Progenitor cell of endocrine pancreas (in vitro differentiated cells): Measurements from ENCODE around the gene GRID2. TPM values are rescaled to one million over a fixed set of nuclear protein-coding genes. Genes with fewer than 3 reads are reported as not detected.

Experiments used
- DNase-seq: peaks from one replicate; pipeline ENCODE4 v3.0.0; 2021; ENCODE audit warnings: low spot score; ENCODE audit not compliant: unreplicated experiment
- H3K27ac Mint-ChIP-seq: 2 replicates; pipeline ENCODE4 v1.8.0; 2021; ENCODE audit warnings: mild to moderate bottlenecking, moderate library complexity, mixed read lengths
- H3K27me3 Mint-ChIP-seq: 2 replicates; pipeline ENCODE4 v1.8.0; 2021; ENCODE audit warnings: mixed read lengths
- H3K36me3 Mint-ChIP-seq: 2 replicates; pipeline ENCODE4 v1.8.0; 2022; ENCODE audit warnings: mixed read lengths; ENCODE audit not compliant: insufficient read depth
- H3K4me1 Mint-ChIP-seq: 2 replicates; pipeline ENCODE4 v1.8.0; 2021; ENCODE audit warnings: low read depth, mixed read lengths
- H3K4me3 Mint-ChIP-seq: 2 replicates; pipeline ENCODE4 v1.8.0; 2021; ENCODE audit warnings: low read depth, mild to moderate bottlenecking, moderate library complexity, mixed read lengths
- H3K9me3 Mint-ChIP-seq: 2 replicates; pipeline ENCODE4 v1.8.0; 2021; ENCODE audit warnings: low read depth, mixed read lengths
- total RNA-seq: library from RNA; stranded (reverse); gene quantifications from 2 replicates; pipeline ENCODE4 v1.2.1, GENCODE V29; 2021
- TF ChIP-seq, protein P1 (sequence below): fragments of 200-600 bp; sonication (generic); IDR thresholded peaks from one replicate; pipeline ENCODE4 v1.5.0; 2021; ENCODE audit warnings: antibody characterized with exemption, mild to moderate bottlenecking; ENCODE audit not compliant: unreplicated experiment

Gene GRID2
- total RNA-seq, 1 donor from 2014 or later = 0.69 TPM

DNA sequence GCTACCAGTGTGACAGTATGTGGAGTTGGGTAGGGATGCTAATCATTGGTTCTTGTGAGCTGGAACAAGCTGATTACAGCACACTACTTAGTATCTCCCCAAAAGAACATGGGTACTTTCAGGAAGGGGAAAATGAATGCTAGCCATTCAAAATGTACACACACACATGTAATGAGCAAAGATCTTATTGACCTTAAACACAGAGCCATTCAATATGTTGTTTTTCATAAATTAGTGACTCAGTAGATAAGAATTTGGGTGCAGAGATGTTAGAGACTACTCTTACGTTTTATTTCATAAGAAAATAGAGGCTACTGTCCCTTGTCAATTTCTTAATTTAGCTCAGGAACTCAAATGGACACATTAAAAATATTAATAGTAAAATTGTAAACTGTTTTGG is 1015.3 kb downstream of the GRID2 start:
- Mint-ChIP-seq H3K36me3 (no peaks in the 10 kb centered on the region), H3K4me1 (no peaks in the 10 kb centered on the region)

GRCh38 chr4:93320356-93320755 is 1016.6 kb downstream of the GRID2 start:
- TF ChIP-seq, protein P1, sequence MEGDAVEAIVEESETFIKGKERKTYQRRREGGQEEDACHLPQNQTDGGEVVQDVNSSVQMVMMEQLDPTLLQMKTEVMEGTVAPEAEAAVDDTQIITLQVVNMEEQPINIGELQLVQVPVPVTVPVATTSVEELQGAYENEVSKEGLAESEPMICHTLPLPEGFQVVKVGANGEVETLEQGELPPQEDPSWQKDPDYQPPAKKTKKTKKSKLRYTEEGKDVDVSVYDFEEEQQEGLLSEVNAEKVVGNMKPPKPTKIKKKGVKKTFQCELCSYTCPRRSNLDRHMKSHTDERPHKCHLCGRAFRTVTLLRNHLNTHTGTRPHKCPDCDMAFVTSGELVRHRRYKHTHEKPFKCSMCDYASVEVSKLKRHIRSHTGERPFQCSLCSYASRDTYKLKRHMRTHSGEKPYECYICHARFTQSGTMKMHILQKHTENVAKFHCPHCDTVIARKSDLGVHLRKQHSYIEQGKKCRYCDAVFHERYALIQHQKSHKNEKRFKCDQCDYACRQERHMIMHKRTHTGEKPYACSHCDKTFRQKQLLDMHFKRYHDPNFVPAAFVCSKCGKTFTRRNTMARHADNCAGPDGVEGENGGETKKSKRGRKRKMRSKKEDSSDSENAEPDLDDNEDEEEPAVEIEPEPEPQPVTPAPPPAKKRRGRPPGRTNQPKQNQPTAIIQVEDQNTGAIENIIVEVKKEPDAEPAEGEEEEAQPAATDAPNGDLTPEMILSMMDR = no peak
- Mint-ChIP-seq H3K27ac (no peak overlapping the region), H3K4me3 (no peak overlapping the region), H3K27me3 (no peaks in the 10 kb centered on the region), H3K36me3 (no peaks in the 10 kb centered on the region), H3K9me3 (no peaks in the 10 kb centered on the region), H3K4me1 (no peaks in the 10 kb centered on the region)
- DNase-seq = no peak

More for the DNA sequence above, 1015.3 kb downstream of the GRID2 start:
- no peak overlapping the region for H3K27ac Mint-ChIP-seq
- TF ChIP-seq, protein P1 = no peak
- H3K27me3 Mint-ChIP-seq = no peaks in the 10 kb centered on the region
- H3K4me3 Mint-ChIP-seq = no peak overlapping the region
- H3K9me3 Mint-ChIP-seq = no peaks in the 10 kb centered on the region
- no peak for DNase-seq

- no peak overlapping the region for H3K4me3 Mint-ChIP-seq
- H3K27ac Mint-ChIP-seq = no peak overlapping the region
- TF ChIP-seq, protein P1 = no peak
- H3K36me3 Mint-ChIP-seq = no peaks in the 10 kb centered on the region
- H3K4me1 Mint-ChIP-seq = no peaks in the 10 kb centered on the region
- H3K27me3 Mint-ChIP-seq = no peaks in the 10 kb centered on the region
- no peaks in the 10 kb centered on the region for H3K9me3 Mint-ChIP-seq
- DNase-seq = no peak
Observed at GRCh38 chr4:93327346-93327745, 1023.6 kb downstream of the GRID2 start.

- DNase-seq = no peak
- H3K36me3 Mint-ChIP-seq = no peaks in the 10 kb centered on the region
- TF ChIP-seq, protein P1 = no peak
- H3K9me3 Mint-ChIP-seq = no peaks in the 10 kb centered on the region
- no peak overlapping the region for H3K4me3 Mint-ChIP-seq
- H3K27me3 Mint-ChIP-seq = no peaks in the 10 kb centered on the region
- no peaks in the 10 kb centered on the region for H3K4me1 Mint-ChIP-seq
- H3K27ac Mint-ChIP-seq = no peak overlapping the region
Observed at GRCh38 chr4:93334003-93334402, 1030.2 kb downstream of the GRID2 start.

GRCh38 chr4:93337196-93337595 is 1033.4 kb downstream of the GRID2 start:
- TF ChIP-seq, protein P1 = no peak
- no peak overlapping the region for H3K27ac Mint-ChIP-seq
- no peaks in the 10 kb centered on the region for H3K9me3 Mint-ChIP-seq
- H3K36me3 Mint-ChIP-seq = no peaks in the 10 kb centered on the region
- no peak for DNase-seq
- H3K27me3 Mint-ChIP-seq = no peaks in the 10 kb centered on the region
- no peak overlapping the region for H3K4me3 Mint-ChIP-seq
- H3K4me1 Mint-ChIP-seq = no peaks in the 10 kb centered on the region
